CD8-positive, alpha-beta memory T cell (primary cell): ENCODE results near the gene SDC3. TPM values are rescaled to one million over a fixed set of nuclear protein-coding genes. Genes with fewer than 3 reads are reported as not detected.

Experiments used
- CTCF ChIA-PET: fragments of 350-600 bp; sonication (Branson Sonifier 250); formaldehyde crosslinking; loops from one replicate; lab custom pipeline; 2021; ENCODE audit warnings: antibody characterized with exemption; lab: Charles Lee
- POLR2A ChIA-PET: fragments of 350-600 bp; sonication (Branson Sonifier 250); formaldehyde crosslinking; loops from one replicate; lab custom pipeline; 2021; ENCODE audit warnings: antibody characterized with exemption; lab: Charles Lee
- DNase-seq, 5 donors: peaks; one replicate each; pipeline versions ENCODE4 v3.0.0 to v3.0.0-alpha.2; 2020 to 2022; ENCODE audit warnings: mixed read lengths in 1 of 5
- H3K27ac ChIP-seq: one replicate; pipeline ENCODE4 v1.7.0; 2013; ENCODE audit warnings: low read depth, mild to moderate bottlenecking, low read length, moderate library complexity
- H3K27me3 ChIP-seq: 2 replicates; pipeline ENCODE4 v1.7.0; 2013; ENCODE audit warnings: low read length, mild to moderate bottlenecking; ENCODE audit not compliant: insufficient read depth, poor library complexity, severe bottlenecking
- H3K36me3 ChIP-seq: 2 replicates; pipeline ENCODE4 v1.7.0; 2013; ENCODE audit warnings: mild to moderate bottlenecking, low read length, moderate library complexity; ENCODE audit not compliant: insufficient read depth
- H3K4me1 ChIP-seq: 2 replicates; pipeline ENCODE4 v1.7.0; 2013; ENCODE audit warnings: mild to moderate bottlenecking, low read length, moderate library complexity; ENCODE audit not compliant: insufficient read depth
- H3K4me3 ChIP-seq: 2 replicates; pipeline ENCODE4 v1.7.0; 2013; ENCODE audit warnings: mild to moderate bottlenecking, low read length
- H3K9me3 ChIP-seq: 2 replicates; pipeline ENCODE4 v1.7.0; 2013; ENCODE audit warnings: mild to moderate bottlenecking, low read length
- H3K27ac Mint-ChIP-seq, 8 donors: one replicate each; pipeline ENCODE4 v1.8.0; 2020 to 2021; ENCODE audit warnings: mixed read lengths in 8 of 8, mild to moderate bottlenecking in 6 of 8, inconsistent platforms in 3 of 8, moderate library complexity in 3 of 8
- H3K27me3 Mint-ChIP-seq, 2 donors: one replicate each; pipeline ENCODE4 v1.8.0; 2020 to 2021; ENCODE audit warnings: mixed read lengths in 2 of 2, mild to moderate bottlenecking in 1 of 2, moderate library complexity in 1 of 2
- H3K36me3 Mint-ChIP-seq, 3 donors: one replicate each; pipeline ENCODE4 v1.8.0; 2020 to 2021; ENCODE audit warnings: mixed read lengths in 3 of 3, inconsistent platforms in 1 of 3, mild to moderate bottlenecking in 1 of 3
- H3K4me1 Mint-ChIP-seq, 3 donors: one replicate each; pipeline ENCODE4 v1.8.0; 2020 to 2021; ENCODE audit warnings: mixed read lengths in 3 of 3, inconsistent platforms in 1 of 3, mild to moderate bottlenecking in 1 of 3
- H3K4me3 Mint-ChIP-seq, 7 donors: one replicate each; pipeline ENCODE4 v1.8.0; 2020 to 2021; ENCODE audit warnings: mixed read lengths in 7 of 7, mild to moderate bottlenecking in 6 of 7, moderate library complexity in 4 of 7, inconsistent platforms in 2 of 7
- H3K9me3 Mint-ChIP-seq, 5 donors: one replicate each; pipeline ENCODE4 v1.8.0; 2020 to 2022; ENCODE audit warnings: mixed read lengths in 5 of 5, mild to moderate bottlenecking in 3 of 5, moderate library complexity in 2 of 5, inconsistent platforms in 1 of 5
- polyA plus RNA-seq: library from polyadenylated mRNA; unstranded; fragments of 300-500 nt; fragmentation: Illumina TruSeq; gene quantifications from one replicate; pipeline ENCODE4 v1.2.3, GENCODE V29; 2021
- total RNA-seq, 2 experiments: library from RNA; stranded (reverse); gene quantifications; one replicate each; pipeline ENCODE4 v1.2.3, GENCODE V29; 2021

The SDC3 gene
- total and polyA plus RNA-seq, 3 experiments from 2014 or later: 0.44 TPM; not detected in 1

DNA sequence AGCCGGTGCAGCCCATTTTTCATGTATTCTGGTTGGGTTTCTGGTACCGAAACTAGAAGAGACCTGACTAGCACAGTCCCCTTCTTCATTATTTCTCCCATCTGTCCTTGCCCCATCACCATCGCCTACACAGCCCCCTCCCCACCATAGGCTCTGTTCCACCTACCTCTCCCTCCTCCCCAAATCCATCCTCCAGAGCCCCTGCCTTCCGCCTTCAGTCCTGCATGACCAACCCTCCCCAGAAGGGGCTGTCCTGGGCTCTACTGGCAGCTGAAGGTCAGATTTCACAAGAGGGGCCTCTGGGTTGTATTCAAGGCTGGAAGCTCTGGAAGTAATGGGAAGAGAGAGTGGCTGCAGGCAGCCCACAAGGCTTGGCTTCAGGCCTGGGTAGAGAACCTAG lies 55.2 kb downstream of the SDC3 start:
- Histone ChIP-seq H3K9me3 (no peaks in the 10 kb centered on the region), H3K4me1 (no peaks in the 10 kb centered on the region), H3K36me3 (no peaks in the 10 kb centered on the region), H3K27ac (no peak overlapping the region), H3K4me3 (no peak overlapping the region), H3K27me3 (no peaks in the 10 kb centered on the region)
- Mint-ChIP-seq H3K27me3 (peaks cover 20 to 26% of the 10 kb centered on the region in 2 donors), H3K4me1 (peaks cover 4 to 5% (median 5%) of the 10 kb centered on the region in 3 donors), H3K4me3 (no peak overlapping the region), H3K27ac (peak overlapping the region in 2 of 8 donors; percentile 11 to 84), H3K36me3 (no peaks in the 10 kb centered on the region), H3K9me3 (no peaks in the 10 kb centered on the region)
- ChIA-PET CTCF (interaction anchor here (1.2 kb wide), 1 partner anchor 52 kb away, joined by 4 read pairs; no protein-coding TSS in a partner anchor), POLR2A (no interaction called here)
- DNase-seq: no peak

DNA sequence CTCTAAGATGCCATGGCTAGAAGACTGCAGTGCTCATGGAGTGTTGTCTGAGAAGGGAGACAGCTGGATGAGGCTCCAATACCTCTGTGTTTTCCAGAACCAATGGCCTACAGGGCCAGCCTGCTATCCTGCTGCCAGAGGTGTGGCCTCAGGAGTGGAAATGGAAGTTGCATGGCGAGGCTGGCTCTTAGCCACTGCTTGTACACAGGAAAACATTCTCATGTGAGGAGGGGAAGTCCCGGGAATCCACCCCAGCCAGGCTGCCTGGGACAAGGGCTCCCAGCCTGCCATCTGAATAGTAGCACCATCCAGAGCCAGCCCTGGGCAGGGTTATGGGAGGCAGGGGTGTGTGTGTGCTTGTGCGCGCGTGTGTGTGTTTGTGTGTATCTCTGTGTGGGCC lies 56.5 kb downstream of the SDC3 start:
- H3K4me1 ChIP-seq: no peaks in the 10 kb centered on the region
- CTCF ChIA-PET: no interaction called here
- no peak overlapping the region for H3K27ac Mint-ChIP-seq

DNA sequence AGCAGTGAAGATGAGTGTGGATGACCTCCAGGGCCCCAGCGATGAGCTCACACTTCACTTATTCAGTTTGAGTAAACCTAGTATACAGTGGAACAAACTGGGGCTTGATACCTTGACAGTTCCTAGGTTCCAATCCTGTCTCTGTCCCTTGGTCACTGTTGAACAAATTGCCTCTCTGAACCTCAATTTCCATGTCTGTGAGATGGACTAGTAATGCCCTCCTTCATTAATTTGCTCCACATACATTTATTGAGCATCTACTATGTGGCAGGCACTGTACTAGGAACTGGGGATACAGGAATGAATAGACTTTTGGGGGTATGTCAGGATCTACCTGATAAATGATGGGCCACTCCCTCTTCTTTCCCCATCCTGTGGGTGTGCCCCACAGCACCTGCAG lies 57.3 kb downstream of the SDC3 start:
- Histone ChIP-seq H3K4me1 (no peaks in the 10 kb centered on the region), H3K36me3 (no peaks in the 10 kb centered on the region), H3K27me3 (no peaks in the 10 kb centered on the region), H3K27ac (no peak overlapping the region), H3K9me3 (no peaks in the 10 kb centered on the region), H3K4me3 (no peak overlapping the region)
- no peak overlapping the region for H3K27ac Mint-ChIP-seq
- no peak overlapping the region for H3K4me3 Mint-ChIP-seq
- H3K4me1 Mint-ChIP-seq: peaks cover 4 to 5% (median 5%) of the 10 kb centered on the region in 3 donors
- CTCF ChIA-PET: no interaction called here
- no peaks in the 10 kb centered on the region for H3K36me3 Mint-ChIP-seq
- peaks cover 19 to 37% of the 10 kb centered on the region in 2 donors for H3K27me3 Mint-ChIP-seq
- no peaks in the 10 kb centered on the region for H3K9me3 Mint-ChIP-seq
- POLR2A ChIA-PET: no interaction called here
- DNase-seq: no peak

More for the DNA sequence above, 56.5 kb downstream of the SDC3 start:
- H3K27me3 Mint-ChIP-seq: peaks cover 19 to 35% of the 10 kb centered on the region in 2 donors
- POLR2A ChIA-PET: no interaction called here
- no peak overlapping the region for H3K27ac ChIP-seq
- H3K4me1 Mint-ChIP-seq: peaks cover 4 to 5% (median 5%) of the 10 kb centered on the region in 3 donors
- H3K4me3 Mint-ChIP-seq: no peak overlapping the region
- H3K9me3 ChIP-seq: no peaks in the 10 kb centered on the region
- H3K4me3 ChIP-seq: no peak overlapping the region
- H3K27me3 ChIP-seq: no peaks in the 10 kb centered on the region
- no peaks in the 10 kb centered on the region for H3K36me3 Mint-ChIP-seq
- no peaks in the 10 kb centered on the region for H3K9me3 Mint-ChIP-seq
- no peak for DNase-seq
- no peaks in the 10 kb centered on the region for H3K36me3 ChIP-seq

DNA sequence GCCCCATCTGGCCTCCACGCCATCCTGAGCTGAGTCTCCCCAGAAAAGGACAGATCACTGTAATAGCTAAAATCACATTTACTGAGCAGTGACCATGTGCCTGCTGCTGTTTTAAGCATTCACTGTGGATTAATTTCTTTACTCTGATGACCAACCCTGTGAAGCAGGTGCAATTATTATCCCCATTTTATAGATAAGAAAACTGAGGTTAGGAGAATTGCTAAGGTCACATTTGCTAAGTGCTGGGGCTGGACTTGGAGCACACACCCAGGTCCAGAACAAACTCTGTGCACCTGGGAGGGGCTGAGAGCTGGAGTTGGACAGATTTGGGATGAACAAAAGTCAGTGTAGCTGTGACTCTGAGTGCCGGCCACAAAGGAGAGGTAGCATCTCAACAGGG lies 58.0 kb downstream of the SDC3 start:
- Mint-ChIP-seq H3K36me3 (no peaks in the 10 kb centered on the region), H3K4me1 (peaks cover 5 to 10% (median 7%) of the 10 kb centered on the region in 3 donors), H3K9me3 (no peaks in the 10 kb centered on the region), H3K4me3 (no peak overlapping the region), H3K27me3 (peaks cover 24 to 44% of the 10 kb centered on the region in 2 donors), H3K27ac (no peak overlapping the region)
- Histone ChIP-seq H3K36me3 (no peaks in the 10 kb centered on the region), H3K27me3 (peaks cover under 1% of the 10 kb centered on the region), H3K4me1 (no peaks in the 10 kb centered on the region), H3K9me3 (no peaks in the 10 kb centered on the region), H3K27ac (no peak overlapping the region), H3K4me3 (no peak overlapping the region)
- DNase-seq: no peak
- CTCF ChIA-PET: no interaction called here
- POLR2A ChIA-PET: no interaction called here

DNA sequence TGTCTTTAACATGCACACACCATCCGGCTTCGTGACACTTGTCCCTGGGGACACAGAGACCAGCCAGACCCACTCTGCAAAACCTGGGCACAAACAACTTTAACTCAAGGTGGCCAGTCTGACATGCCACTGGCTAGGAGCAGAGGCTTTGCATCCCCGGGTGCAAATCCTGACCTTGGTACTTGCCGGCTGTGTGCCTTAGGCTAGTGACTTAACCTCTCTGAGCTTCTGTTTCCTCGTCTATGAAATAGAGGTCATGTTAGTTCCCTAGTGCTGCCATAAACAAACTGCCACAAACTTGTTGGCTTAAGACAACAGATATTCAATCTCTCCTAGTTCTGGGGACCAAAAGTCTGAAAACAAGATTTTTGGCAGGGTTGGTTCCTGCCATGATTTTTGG lies 60.4 kb downstream of the SDC3 start:
- H3K36me3 ChIP-seq: no peaks in the 10 kb centered on the region
- no peaks in the 10 kb centered on the region for H3K4me1 ChIP-seq
- H3K4me3 Mint-ChIP-seq: no peak overlapping the region
- no peaks in the 10 kb centered on the region for H3K9me3 ChIP-seq
- no peak overlapping the region for H3K27ac ChIP-seq
- no peaks in the 10 kb centered on the region for H3K9me3 Mint-ChIP-seq
- no peaks in the 10 kb centered on the region for H3K36me3 Mint-ChIP-seq
- peaks cover 29 to 64% of the 10 kb centered on the region in 2 donors for H3K27me3 Mint-ChIP-seq
- H3K4me3 ChIP-seq: no peak overlapping the region
- peaks cover 7% of the 10 kb centered on the region for H3K27me3 ChIP-seq
- ChIA-PET POLR2A (no interaction called here), CTCF (no interaction called here)
- no peak for DNase-seq
- peaks cover 0 to 9% (median 4%) of the 10 kb centered on the region in 3 donors for H3K4me1 Mint-ChIP-seq
- no peak overlapping the region for H3K27ac Mint-ChIP-seq

DNA sequence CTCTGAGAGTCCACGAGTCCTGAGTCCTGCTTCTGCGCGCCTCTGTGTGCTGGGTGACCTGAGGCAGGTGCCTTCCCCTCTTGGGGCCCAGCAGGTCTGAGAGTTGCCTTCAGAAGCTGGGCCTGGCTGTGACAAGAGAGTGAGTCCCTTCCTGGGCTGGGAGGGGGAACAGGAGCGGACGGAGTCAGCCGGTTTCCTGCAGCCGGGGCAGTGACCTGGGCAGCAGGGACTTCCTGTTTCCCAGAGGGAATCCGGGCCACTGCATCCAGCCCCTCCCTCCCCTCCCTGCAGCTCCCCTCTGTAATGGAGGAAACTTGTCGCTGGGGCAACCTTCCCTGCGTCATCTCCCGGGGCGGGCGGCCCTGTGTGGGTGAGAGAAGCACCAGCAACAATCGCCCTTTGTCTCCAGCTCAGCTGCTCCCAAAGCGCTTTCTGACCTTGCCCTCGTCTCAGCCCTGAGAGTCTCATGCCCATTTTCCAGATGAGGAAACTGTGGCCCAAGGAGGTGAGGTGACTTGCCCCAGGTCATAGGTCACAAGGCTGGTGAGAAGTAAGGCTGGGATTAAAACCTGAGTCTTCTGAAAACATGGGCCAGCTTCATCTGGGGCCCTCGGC lies 61.1 kb downstream of the SDC3 start:
- Histone ChIP-seq H3K36me3 (no peaks in the 10 kb centered on the region), H3K27ac (no peak overlapping the region), H3K27me3 (peaks cover 7% of the 10 kb centered on the region), H3K4me3 (no peak overlapping the region), H3K9me3 (no peaks in the 10 kb centered on the region), H3K4me1 (no peaks in the 10 kb centered on the region)
- H3K9me3 Mint-ChIP-seq: no peaks in the 10 kb centered on the region
- peaks cover 29 to 70% of the 10 kb centered on the region in 2 donors for H3K27me3 Mint-ChIP-seq
- H3K4me1 Mint-ChIP-seq: peaks cover 0 to 9% (median 4%) of the 10 kb centered on the region in 3 donors
- CTCF ChIA-PET: no interaction called here
- no peak overlapping the region for H3K27ac Mint-ChIP-seq
- H3K36me3 Mint-ChIP-seq: no peaks in the 10 kb centered on the region
- DNase-seq: no peak
- no peak overlapping the region for H3K4me3 Mint-ChIP-seq
- POLR2A ChIA-PET: no interaction called here

DNA sequence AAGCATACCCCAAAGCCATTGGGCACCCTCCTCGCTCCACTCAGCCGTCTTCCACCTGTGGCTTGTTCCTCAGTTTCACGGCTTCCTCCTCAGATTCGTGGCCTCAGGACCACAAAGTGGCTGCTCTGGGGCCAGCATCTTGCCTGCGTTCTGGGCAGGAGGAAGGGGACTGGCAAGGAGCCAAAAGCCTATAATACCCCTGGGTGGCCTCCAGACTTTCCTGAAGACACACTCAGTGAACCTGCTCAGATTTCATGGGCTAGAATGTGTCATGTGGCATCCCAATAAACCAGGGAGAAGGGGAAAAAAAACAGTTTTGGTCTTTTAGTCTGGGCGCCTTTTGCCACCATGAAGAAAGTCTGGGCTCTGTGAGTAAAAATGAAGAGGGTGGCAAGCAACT lies 62.0 kb downstream of the SDC3 start:
- peaks cover 31 to 78% of the 10 kb centered on the region in 2 donors for H3K27me3 Mint-ChIP-seq
- POLR2A ChIA-PET: no interaction called here

DNA sequence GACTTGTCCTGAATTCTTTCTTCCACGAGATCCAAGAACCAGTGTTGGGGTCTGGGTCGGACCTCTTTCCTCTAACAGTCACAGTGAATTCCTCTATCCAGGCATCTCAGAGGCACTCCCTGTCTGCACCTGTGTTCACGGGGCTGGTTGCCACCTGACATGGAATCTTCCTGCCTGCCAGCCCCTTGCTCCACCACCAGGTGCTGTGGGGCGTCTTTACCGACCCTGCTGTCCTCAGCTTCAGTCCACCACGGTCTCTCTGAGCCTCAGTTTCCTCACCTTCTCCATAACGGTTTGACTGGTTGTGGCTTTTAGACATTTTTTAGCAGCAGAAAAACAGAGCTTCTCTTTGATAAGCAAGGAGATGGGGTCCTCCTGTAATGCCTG lies 62.7 kb downstream of the SDC3 start:
- peaks cover 34 to 85% of the 10 kb centered on the region in 2 donors for H3K27me3 Mint-ChIP-seq
- no peak overlapping the region for H3K4me3 Mint-ChIP-seq
- peak overlapping the region in 2 of 8 donors; percentile 30 to 47 for H3K27ac Mint-ChIP-seq
- no peaks in the 10 kb centered on the region for H3K9me3 ChIP-seq
- H3K36me3 ChIP-seq: no peaks in the 10 kb centered on the region
- no peak for DNase-seq
- peaks cover 0 to 9% (median 4%) of the 10 kb centered on the region in 3 donors for H3K4me1 Mint-ChIP-seq
- ChIA-PET POLR2A (no interaction called here), CTCF (no interaction called here)
- peaks cover 11% of the 10 kb centered on the region for H3K27me3 ChIP-seq
- no peak overlapping the region for H3K27ac ChIP-seq
- H3K9me3 Mint-ChIP-seq: no peaks in the 10 kb centered on the region
- no peaks in the 10 kb centered on the region for H3K4me1 ChIP-seq
- no peaks in the 10 kb centered on the region for H3K36me3 Mint-ChIP-seq
- H3K4me3 ChIP-seq: no peak overlapping the region

More for the DNA sequence above, 62.0 kb downstream of the SDC3 start:
- Histone ChIP-seq H3K4me3 (no peak overlapping the region), H3K27me3 (peaks cover 11% of the 10 kb centered on the region), H3K9me3 (no peaks in the 10 kb centered on the region), H3K36me3 (no peaks in the 10 kb centered on the region), H3K4me1 (no peaks in the 10 kb centered on the region), H3K27ac (no peak overlapping the region)
- Mint-ChIP-seq H3K27ac (no peak overlapping the region), H3K9me3 (no peaks in the 10 kb centered on the region), H3K4me1 (peaks cover 0 to 9% (median 4%) of the 10 kb centered on the region in 3 donors), H3K4me3 (no peak overlapping the region), H3K36me3 (no peaks in the 10 kb centered on the region)
- no peak for DNase-seq
- CTCF ChIA-PET: no interaction called here
